HepG2 (cell line): ENCODE data around the gene PLB1. TPM values are rescaled to one million over a fixed set of nuclear protein-coding genes. Genes with fewer than 3 reads are reported as not detected.

Experiments used
- EED ChIP-seq: sonication (generic); formaldehyde crosslinking; IDR thresholded peaks from 2 replicates; pipeline ENCODE4 v1.5.0; 2020; ENCODE audit warnings: mild to moderate bottlenecking, missing genetic modification reagents
- TAF15 ChIP-seq: fragments of 200-400 bp; formaldehyde crosslinking; IDR thresholded peaks from one replicate; pipeline ENCODE4 v1.6.1; 2018; ENCODE audit warnings: mild to moderate bottlenecking, low read depth, low read length; ENCODE audit not compliant: poor library complexity, severe bottlenecking
- ZNF564 ChIP-seq: sonication (generic); formaldehyde crosslinking; IDR thresholded peaks from 2 replicates; pipeline ENCODE4 v1.8.1; 2023; ENCODE audit warnings: mild to moderate bottlenecking, missing genetic modification reagents
- polyA plus RNA-seq, 8 experiments: library from polyadenylated mRNA; depleted of rRNA in 3 of 8; stranded (reverse) in 7 of 8; unstranded in 1 of 8; fragments of >200 nt; fragmentation: Illumina TruSeq in 4 of 8; extraction: Trizol in 4 of 8; gene quantifications; 2 replicates each; pipeline versions ENCODE4 v1.2.1 to v1.2.3, GENCODE V29; 2011 to 2016; ENCODE audit warnings: low read depth in 4 of 8, missing spikeins in 1 of 8, mixed read lengths in 1 of 8; ENCODE audit not compliant: insufficient read depth in 1 of 8
- total RNA-seq, 5 experiments: library from RNA; depleted of rRNA; stranded (reverse); fragments of >200 nt; fragmentation: Illumina TruSeq; extraction: Trizol; gene quantifications; 2 replicates each; pipeline ENCODE4 v1.2.3, GENCODE V29; 2016; ENCODE audit warnings: low read depth in 1 of 5
- TF ChIP-seq, protein P1 (sequence below): IDR thresholded peaks from 2 replicates; pipeline ENCODE4 v1.6.1; 2016; ENCODE audit warnings: low read depth, missing genetic modification reagents, missing compliant biosample characterization
- TF ChIP-seq, protein P2 (sequence below): sonication (generic); formaldehyde crosslinking; IDR thresholded peaks from 2 replicates; pipeline ENCODE4 v1.4.0; 2020; ENCODE audit warnings: missing genetic modification reagents
- TF ChIP-seq, protein P3 (sequence below): sonication (generic); formaldehyde crosslinking; IDR thresholded peaks from 2 replicates; pipeline ENCODE4 v1.8.0; 2022; ENCODE audit warnings: low read depth, missing genetic modification reagents
- TF ChIP-seq, protein P4 (sequence below): sonication (generic); formaldehyde crosslinking; IDR thresholded peaks from 2 replicates; pipeline ENCODE4 v1.5.0; 2020; ENCODE audit warnings: missing genetic modification reagents, mild to moderate bottlenecking, borderline replicate concordance

PLB1 gene
- total and polyA plus RNA-seq, 2 of the 13 experiments (the other 11 are each of a cell fraction or from before 2014, with no cell fraction given), result 0.20 to 1.8 TPM

DNA sequence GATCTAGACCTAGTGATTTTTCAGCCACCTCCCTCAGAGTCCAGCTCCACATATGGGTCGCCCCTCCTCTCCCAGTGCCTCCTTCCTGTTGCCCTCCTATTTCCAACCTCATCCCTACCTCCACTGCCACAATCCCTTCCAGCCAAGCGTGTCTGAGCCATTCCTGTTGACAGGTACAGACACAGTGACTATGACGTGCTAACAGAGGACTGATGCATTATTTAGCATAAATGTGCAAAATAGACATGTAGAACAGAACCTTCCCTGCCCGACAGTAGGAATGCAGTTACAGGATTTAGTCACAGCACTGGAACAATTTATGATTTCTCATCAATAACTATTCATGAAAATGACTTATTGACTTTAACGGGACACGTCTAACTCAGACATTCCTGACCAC, 171.4 kb downstream of the PLB1 start (continued):
- TF ChIP-seq, protein P1, sequence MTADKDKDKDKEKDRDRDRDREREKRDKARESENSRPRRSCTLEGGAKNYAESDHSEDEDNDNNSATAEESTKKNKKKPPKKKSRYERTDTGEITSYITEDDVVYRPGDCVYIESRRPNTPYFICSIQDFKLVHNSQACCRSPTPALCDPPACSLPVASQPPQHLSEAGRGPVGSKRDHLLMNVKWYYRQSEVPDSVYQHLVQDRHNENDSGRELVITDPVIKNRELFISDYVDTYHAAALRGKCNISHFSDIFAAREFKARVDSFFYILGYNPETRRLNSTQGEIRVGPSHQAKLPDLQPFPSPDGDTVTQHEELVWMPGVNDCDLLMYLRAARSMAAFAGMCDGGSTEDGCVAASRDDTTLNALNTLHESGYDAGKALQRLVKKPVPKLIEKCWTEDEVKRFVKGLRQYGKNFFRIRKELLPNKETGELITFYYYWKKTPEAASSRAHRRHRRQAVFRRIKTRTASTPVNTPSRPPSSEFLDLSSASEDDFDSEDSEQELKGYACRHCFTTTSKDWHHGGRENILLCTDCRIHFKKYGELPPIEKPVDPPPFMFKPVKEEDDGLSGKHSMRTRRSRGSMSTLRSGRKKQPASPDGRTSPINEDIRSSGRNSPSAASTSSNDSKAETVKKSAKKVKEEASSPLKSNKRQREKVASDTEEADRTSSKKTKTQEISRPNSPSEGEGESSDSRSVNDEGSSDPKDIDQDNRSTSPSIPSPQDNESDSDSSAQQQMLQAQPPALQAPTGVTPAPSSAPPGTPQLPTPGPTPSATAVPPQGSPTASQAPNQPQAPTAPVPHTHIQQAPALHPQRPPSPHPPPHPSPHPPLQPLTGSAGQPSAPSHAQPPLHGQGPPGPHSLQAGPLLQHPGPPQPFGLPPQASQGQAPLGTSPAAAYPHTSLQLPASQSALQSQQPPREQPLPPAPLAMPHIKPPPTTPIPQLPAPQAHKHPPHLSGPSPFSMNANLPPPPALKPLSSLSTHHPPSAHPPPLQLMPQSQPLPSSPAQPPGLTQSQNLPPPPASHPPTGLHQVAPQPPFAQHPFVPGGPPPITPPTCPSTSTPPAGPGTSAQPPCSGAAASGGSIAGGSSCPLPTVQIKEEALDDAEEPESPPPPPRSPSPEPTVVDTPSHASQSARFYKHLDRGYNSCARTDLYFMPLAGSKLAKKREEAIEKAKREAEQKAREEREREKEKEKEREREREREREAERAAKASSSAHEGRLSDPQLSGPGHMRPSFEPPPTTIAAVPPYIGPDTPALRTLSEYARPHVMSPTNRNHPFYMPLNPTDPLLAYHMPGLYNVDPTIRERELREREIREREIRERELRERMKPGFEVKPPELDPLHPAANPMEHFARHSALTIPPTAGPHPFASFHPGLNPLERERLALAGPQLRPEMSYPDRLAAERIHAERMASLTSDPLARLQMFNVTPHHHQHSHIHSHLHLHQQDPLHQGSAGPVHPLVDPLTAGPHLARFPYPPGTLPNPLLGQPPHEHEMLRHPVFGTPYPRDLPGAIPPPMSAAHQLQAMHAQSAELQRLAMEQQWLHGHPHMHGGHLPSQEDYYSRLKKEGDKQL (CRISPR knock-in tag), result no peak
- TF ChIP-seq ZNF564 (no peak), EED (CRISPR knock-in tag) (no peak), TAF15 (no peak)
- TF ChIP-seq, protein P2, sequence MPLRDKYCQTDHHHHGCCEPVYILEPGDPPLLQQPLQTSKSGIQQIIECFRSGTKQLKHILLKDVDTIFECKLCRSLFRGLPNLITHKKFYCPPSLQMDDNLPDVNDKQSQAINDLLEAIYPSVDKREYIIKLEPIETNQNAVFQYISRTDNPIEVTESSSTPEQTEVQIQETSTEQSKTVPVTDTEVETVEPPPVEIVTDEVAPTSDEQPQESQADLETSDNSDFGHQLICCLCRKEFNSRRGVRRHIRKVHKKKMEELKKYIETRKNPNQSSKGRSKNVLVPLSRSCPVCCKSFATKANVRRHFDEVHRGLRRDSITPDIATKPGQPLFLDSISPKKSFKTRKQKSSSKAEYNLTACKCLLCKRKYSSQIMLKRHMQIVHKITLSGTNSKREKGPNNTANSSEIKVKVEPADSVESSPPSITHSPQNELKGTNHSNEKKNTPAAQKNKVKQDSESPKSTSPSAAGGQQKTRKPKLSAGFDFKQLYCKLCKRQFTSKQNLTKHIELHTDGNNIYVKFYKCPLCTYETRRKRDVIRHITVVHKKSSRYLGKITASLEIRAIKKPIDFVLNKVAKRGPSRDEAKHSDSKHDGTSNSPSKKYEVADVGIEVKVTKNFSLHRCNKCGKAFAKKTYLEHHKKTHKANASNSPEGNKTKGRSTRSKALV (CRISPR knock-in tag), result no peak
- TF ChIP-seq, protein P3, sequence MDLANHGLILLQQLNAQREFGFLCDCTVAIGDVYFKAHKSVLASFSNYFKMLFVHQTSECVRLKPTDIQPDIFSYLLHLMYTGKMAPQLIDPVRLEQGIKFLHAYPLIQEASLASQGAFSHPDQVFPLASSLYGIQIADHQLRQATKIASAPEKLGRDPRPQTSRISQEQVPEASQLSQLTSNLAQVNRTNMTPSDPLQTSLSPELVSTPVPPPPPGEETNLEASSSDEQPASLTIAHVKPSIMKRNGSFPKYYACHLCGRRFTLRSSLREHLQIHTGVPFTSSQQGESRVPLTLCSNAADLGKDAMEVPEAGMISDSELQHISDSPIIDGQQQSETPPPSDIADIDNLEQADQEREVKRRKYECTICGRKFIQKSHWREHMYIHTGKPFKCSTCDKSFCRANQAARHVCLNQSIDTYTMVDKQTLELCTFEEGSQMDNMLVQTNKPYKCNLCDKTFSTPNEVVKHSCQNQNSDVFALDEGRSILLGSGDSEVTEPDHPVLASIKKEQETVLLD, result no peak
- TF ChIP-seq, protein P4, sequence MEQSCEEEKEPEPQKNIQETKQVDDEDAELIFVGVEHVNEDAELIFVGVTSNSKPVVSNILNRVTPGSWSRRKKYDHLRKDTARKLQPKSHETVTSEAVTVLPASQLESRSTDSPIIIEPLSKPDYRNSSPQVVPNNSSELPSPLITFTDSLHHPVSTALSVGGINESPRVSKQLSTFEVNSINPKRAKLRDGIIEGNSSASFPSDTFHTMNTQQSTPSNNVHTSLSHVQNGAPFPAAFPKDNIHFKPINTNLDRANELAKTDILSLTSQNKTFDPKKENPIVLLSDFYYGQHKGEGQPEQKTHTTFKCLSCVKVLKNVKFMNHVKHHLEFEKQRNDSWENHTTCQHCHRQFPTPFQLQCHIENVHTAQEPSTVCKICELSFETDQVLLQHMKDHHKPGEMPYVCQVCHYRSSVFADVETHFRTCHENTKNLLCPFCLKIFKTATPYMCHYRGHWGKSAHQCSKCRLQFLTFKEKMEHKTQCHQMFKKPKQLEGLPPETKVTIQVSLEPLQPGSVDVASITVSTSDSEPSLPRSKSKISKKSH (CRISPR knock-in tag), result no peak
